GM13976 (cell line): ENCODE results near the gene OR52D1.

ENCODE experiments used
- DNase-seq: peaks from one replicate; pipeline ENCODE4 v3.0.0; 2012; ENCODE audit warnings: low spot score
- CTCF ChIP-seq: IDR thresholded peaks from 2 replicates; pipeline ENCODE4 v1.5.1; 2012; ENCODE audit warnings: borderline replicate concordance, mild to moderate bottlenecking; ENCODE audit not compliant: insufficient read depth; ENCODE audit errors: extremely low read depth, missing control alignments, control extremely low read depth
- in situ Hi-C: fragments of 300-500 bp; cut with MboI; formaldehyde crosslinking; loops from one replicate; pipeline ENCODE4 v1.12.0; 2022; ENCODE audit warnings: low sequenced_read_pairs, mixed read lengths, inconsistent platforms; ENCODE audit not compliant: unreplicated experiment

The OR52D1 gene

GRCh38 chr11:5508605-5509004 is 20.1 kb downstream of the OR52D1 start:
- in situ Hi-C loops = no loop called here
- TF ChIP-seq CTCF = no peak
- no peak for DNase-seq

DNA sequence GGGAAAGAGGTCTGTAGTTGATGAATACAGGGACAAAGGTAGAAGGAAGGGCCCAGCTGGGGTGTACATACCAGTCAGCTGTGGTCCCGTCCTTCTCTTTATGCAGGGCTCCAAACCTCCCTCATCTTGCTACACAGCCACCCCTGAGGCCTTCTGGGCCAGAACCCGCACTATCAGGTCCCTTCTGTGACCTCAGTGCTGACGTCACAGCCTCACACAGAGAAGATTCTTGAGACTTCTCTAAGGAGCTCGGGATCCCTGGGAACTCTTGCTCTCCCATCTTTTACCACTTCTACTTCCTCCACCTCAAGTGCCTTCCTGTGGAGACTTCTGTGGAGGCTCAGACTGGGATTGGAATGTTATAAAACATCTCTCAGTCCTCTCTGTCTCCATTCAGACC is 21.3 kb downstream of the OR52D1 start, which contains the start of gene UBQLN3:
Gene UBQLN3, minus strand, starts transcription at position 155 of the 400 bp plus-strand sequence. CDS start 399 bp downstream, outside the sequence.
- in situ Hi-C loops = no loop called here
- DNase-seq = no peak
- TF ChIP-seq CTCF = no peak

- DNase-seq = no peak
- no peak for TF ChIP-seq CTCF
- in situ Hi-C loops = no loop called here
These were observed 26.4 kb downstream of the OR52D1 start for GRCh38 chr11:5514841-5515240.

GRCh38 chr11:5516599-5516998 is 28.1 kb downstream of the OR52D1 start, which contains the start of gene UBQLNL:
Gene UBQLNL (minus strand): TSS chr11:5516699. CDS start chr11:5516441, 258 bp downstream.
- in situ Hi-C loops = no loop called here
- no peak for DNase-seq
- TF ChIP-seq CTCF = no peak

DNA sequence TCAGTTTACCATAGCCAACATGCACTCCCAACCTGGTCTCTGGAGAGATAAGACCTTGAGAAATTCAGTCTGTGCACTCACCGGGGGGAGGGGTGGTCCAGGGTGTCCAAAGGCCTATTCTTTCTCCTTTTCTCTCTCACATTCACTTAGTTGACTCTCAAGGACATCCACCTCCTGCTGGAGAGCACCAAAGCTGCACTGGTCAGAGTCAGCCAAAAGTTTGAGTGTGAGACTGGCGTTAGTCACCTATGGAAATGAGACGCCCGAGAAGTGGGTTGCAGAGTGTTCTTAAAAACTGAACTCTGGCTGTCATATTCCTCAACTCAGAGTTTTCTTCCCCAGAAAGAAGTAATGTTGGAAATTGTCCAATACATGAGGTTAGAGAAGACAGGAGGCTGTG is 33.1 kb downstream of the OR52D1 start:
- in situ Hi-C loops = no loop called here
- no peak for DNase-seq
- TF ChIP-seq CTCF = no peak

DNA sequence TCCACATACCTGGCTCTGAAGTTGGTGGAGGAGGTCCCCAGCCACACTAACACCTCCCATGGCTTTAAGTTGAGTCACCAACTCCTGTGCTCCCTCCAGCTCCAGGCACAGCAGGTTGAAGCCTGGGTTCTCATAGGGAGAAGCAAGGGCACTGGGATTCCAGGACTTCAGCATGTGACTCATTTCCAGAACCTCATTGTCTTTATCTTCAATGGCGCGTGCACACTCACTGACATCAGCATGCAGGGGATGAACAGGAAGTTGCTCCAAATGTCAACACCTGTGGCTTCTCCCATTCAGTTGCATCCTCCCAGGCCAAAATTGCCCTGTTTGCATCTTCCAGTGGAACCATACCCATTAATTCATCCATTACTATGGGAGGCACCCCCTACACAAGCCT is 33.8 kb downstream of the OR52D1 start:
- in situ Hi-C loops = no loop called here

More for the DNA sequence above, 33.8 kb downstream of the OR52D1 start:
- no peak for TF ChIP-seq CTCF
- no peak for DNase-seq
